Frontal cortex (tissue), 4 donors: ENCODE measurements around the gene ZNF367. TPM values are rescaled to one million over a fixed set of nuclear protein-coding genes. Genes with fewer than 3 reads are reported as not detected.

ENCODE experiments used
- DNase-seq, 2 donors: peaks; one replicate each; pipeline ENCODE4 v3.0.0; 2012; ENCODE audit warnings: low spot score in 2 of 2
- FAIRE-seq: peaks from 2 replicates; lab custom pipeline; 2012; peaks lifted over from hg19 to GRCh38; lab: Jason Lieb, UNC
- total RNA-seq: library from RNA; depleted of rRNA; stranded (reverse); fragments of >200 nt; gene quantifications from one replicate; pipeline ENCODE4 v1.2.3, GENCODE V29; 2014
- donor health status: control.
- donor health status: control.
- donor health status: control.

ZNF367 gene
- total RNA-seq, 1 donor from 2014 or later = 4.1 TPM

- FAIRE-seq (no peak), DNase-seq (no peak)
Observed at GRCh38 chr9:96440671-96441199, 22.6 kb upstream of the ZNF367 start.

GRCh38 chr9:96437454-96437853 lies 19.3 kb upstream of the ZNF367 start:
- FAIRE-seq (no peak), DNase-seq (no peak)

- no peak for FAIRE-seq
- DNase-seq = no peak
Observed at GRCh38 chr9:96436456-96437126, 18.4 kb upstream of the ZNF367 start.

- DNase-seq (no peak), FAIRE-seq (no peak)
Observed at GRCh38 chr9:96436063-96436455, 17.9 kb upstream of the ZNF367 start.

GRCh38 chr9:96435345-96435744 lies 17.2 kb upstream of the ZNF367 start:
- FAIRE-seq (no peak), DNase-seq (no peak)

GRCh38 chr9:96430377-96430776 lies 12.2 kb upstream of the ZNF367 start:
- FAIRE-seq (no peak), DNase-seq (no peak)

GRCh38 chr9:96429732-96430131 lies 11.6 kb upstream of the ZNF367 start:
- no peak for DNase-seq
- FAIRE-seq = no peak

GRCh38 chr9:96425500-96426169 lies 7.5 kb upstream of the ZNF367 start:
- FAIRE-seq (no peak), DNase-seq (no peak)

GRCh38 chr9:96423985-96424336 lies 5.8 kb upstream of the ZNF367 start:
- FAIRE-seq = no peak
- DNase-seq = no peak

GRCh38 chr9:96423322-96423984 lies 5.3 kb upstream of the ZNF367 start:
- FAIRE-seq = no peak
- DNase-seq = no peak

- peak in 1 of 2 donors; percentile 44 for DNase-seq
- no peak for FAIRE-seq
Observed at GRCh38 chr9:96420468-96421219, 2.5 kb upstream of the ZNF367 start.

GRCh38 chr9:96419691-96419969 lies 1.5 kb upstream of the ZNF367 start:
- no peak for FAIRE-seq
- no peak for DNase-seq

- DNase-seq = peak in 1 of 2 donors; percentile 58
- FAIRE-seq = no peak
Observed at GRCh38 chr9:96418920-96419690, 935 bp upstream of the ZNF367 start.

- DNase-seq = no peak
- no peak for FAIRE-seq
Observed at GRCh38 chr9:96417661-96418082, 498 bp downstream of the ZNF367 start.

- FAIRE-seq (no peak), DNase-seq (peak; percentile 86 to 89)
Observed at GRCh38 chr9:96417051-96417586, 1.1 kb downstream of the ZNF367 start.

GRCh38 chr9:96413302-96414221 lies 4.6 kb downstream of the ZNF367 start:
- no peak for DNase-seq
- no peak for FAIRE-seq

GRCh38 chr9:96412174-96412913 lies 5.8 kb downstream of the ZNF367 start:
- no peak for DNase-seq
- no peak for FAIRE-seq
